CD4-positive, alpha-beta T cell treated with Interleukin-17A for 4 hours (primary cell): ENCODE data around the gene DOCK9.
A peak's percentile ranks its signal among the peaks of the same experiment; 100 is the strongest.

Experiments used
- DNase-seq: peaks from one replicate; pipeline ENCODE4 v3.0.0-alpha.2; 2020; ENCODE audit warnings: mixed read lengths

DOCK9 gene

DNA sequence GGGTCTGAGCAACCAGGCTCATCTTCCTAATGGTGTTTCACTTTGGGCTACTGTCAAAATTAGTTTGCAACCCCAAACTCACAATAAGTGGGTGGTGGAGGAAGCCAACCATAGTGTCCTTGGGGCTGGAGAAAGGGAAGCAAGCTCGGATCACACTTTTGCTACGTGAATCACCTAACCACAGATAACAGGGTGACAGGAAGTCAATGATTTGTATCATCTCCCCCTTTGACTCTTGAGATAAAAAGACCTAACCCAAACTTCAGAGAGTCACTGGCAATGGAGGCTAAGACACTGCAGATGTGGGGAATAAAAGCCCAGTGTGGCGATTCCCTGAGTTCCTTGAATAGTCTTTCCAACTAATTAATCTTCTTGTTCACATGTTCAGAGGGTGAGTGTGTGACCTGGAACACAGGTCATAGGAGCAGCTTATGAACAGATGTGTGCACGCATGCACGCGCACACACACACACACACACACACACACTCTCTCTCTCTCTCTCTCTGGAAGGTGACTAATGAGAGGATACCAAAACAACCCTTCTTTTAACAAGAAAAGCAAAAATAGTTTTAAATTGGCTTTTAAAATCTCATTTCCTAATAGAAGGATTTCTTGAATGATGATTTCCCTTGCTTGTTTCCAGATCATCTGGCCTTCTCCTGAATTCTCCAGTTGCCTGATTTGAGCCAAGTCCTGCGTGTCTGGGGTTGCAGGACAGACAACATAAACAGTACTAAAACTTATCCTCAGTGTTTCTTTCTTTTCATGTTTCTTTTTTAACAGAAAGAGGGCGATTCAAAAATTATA, 21.2 kb upstream of the DOCK9 start:
- peak; percentile 65 for DNase-seq

DNA sequence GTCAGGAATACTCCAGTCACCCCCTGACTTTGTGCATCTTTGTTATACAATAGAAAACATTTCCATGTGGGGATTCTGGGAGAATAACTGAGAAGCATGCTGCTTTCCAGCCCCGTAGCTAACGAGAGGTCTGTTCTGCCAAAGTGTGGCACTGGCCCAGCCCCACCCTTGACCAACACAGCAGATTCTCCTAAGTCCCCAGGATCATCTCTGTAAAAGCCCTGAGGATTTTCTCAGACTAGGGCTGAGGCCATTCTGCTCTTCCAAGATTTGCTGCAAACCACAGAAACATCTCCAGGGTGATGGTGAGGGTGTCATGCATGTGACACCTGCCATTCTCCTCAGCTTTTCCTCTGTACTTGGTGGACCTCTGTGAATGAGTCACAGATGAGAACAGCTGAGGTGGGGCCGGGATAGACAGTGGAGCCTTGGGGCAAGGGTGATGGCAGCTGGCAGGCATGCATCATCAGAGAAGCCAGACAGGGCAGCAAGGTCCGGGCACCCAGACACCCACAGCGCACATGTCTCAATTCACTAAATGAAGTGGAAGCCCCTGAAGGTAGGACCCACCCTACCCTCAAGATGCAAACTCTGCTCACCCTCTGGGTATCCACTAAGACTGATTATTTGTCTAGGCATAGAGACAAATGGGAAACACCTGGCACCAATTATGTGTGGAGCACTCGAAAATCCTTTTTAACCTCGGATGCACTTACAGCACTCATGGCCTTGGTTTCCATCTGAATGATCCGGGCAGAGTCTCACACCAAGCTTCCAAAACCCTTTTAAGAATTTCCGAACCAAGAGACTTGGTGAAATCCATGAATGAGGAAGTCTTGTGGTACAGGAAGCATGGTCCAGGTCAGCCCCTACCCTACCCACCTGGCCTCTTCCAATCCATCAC, 20.1 kb upstream of the DOCK9 start:
- DNase-seq, result peak; percentile 54

DNA sequence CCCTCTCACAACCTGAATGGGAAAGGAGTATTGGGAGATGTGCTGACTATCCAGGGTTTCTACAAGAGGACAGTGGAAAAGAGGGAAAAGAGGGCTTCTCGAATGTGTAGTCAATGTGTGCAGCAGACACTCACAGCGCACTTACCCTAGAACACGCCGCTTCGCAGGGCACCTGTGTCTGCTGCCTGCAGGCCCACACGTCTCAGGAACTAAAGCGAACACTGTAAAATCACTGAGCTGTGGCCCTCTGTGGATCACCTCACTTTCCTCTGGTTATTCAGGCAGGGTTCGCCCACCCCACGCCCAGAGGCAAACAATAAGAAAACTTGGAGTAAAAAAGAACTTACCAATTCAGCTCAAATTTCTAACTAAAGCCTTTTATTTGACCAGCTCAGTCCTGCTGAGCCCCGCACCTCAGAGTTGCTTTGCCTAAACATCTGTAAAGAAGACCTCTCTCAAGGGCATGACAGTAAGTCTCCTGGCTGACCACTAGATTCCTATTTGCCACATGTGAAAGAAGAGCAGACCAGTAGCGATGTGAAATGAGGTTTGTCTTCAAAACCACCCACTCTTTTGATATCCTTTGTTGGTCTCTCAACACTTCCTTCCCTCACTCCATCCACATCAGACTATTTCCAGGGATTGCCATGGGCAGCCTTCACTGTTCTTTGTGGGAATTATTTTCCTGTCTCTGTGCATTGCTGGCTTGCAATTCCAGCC, 19.3 kb upstream of the DOCK9 start:
- DNase-seq, result no peak

DNA sequence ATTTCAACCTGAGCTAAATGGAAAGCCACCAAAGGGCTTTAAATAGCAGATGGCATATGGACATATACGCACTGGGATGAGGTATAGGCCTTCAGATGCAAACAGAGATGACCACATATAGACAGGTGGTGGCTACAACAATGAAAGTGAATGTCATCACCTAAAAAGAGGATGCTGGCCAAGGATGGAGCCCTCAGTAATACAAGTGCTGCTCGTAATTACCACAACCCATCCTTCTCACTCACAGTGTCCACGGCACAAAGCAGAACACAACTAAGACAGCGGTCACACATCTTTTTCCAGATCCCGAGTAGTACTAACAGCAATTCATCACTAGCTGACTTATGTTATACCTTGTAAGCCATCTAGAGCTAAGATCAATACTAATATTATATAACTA, 18.2 kb upstream of the DOCK9 start:
- no peak for DNase-seq

DNA sequence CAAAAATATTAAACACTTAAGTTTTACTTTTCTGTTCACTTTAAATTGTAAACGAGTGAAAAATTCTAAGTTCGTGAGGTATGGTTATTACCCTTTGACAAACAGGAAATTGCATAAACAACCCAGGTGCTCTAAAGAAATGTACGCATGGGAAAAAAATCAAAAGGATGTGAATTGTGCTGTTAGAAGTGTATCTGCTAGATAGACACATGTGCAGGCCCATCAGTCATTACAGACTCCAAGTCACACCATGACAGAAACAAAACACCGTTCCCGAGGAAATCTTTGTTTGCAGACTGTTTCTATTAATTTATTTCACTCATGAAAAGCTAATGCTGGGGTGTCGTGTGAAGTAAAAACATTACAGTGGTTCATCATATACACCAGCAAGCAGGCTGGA, 17.0 kb upstream of the DOCK9 start:
- DNase-seq, result peak; percentile 41

DNA sequence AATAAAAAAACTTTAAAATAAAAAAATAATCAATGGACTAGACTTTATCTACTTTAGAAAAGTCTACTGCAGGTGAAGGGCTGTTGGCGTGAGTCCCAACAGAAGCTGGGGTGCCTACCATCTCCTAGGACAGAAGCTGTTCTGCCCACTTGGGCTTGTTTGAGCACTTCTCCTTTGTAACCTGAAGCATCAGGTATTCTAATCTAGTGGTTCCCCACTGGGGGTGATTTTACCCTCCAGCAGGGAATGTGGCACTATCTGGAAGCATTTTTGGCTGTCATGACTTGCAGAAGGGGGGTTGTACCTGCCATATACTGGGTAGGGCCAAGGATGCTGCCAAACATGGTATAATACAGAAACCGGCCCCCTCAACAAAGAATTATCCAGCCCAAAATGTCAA, 16.2 kb upstream of the DOCK9 start:
- DNase-seq, result no peak

DNA sequence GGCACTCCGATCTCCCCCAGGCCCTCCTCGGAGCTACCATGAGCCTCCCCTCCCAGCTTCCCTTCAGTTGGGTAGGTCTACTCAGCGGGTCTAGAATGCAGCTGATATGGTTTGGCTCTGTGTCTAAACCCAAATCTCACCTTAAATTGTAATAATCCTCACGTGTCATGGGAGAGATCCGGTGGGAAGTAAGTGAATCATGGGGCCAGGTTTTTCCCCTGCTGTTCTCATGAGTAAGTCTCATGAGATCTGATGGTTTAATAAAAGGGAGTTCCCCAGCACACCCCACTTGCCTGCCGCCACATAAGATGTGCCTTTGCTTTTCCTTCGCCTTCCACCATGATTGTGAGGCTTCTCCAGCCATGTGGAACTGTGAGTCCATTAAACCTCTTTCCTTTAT, 14.5 kb upstream of the DOCK9 start:
- no peak for DNase-seq

DNA sequence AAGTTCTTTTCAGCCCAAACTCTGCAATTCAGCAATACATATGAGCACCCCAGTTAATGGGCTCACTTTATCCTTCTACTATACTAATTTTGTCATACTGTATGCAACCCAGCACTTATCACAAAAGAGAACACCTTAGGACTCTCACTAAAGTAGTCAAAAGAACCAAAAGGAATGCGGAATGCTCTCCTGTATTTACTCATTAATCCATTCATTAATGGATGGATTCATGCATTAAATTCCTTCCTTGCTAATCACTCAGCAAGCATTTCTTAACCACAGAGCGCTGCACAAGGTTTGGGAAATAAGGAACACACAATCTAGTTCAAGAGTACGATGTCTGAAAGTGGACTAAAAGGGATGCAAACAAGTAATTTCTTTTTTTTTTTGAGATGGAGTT, 12.8 kb upstream of the DOCK9 start:
- DNase-seq, result no peak

DNA sequence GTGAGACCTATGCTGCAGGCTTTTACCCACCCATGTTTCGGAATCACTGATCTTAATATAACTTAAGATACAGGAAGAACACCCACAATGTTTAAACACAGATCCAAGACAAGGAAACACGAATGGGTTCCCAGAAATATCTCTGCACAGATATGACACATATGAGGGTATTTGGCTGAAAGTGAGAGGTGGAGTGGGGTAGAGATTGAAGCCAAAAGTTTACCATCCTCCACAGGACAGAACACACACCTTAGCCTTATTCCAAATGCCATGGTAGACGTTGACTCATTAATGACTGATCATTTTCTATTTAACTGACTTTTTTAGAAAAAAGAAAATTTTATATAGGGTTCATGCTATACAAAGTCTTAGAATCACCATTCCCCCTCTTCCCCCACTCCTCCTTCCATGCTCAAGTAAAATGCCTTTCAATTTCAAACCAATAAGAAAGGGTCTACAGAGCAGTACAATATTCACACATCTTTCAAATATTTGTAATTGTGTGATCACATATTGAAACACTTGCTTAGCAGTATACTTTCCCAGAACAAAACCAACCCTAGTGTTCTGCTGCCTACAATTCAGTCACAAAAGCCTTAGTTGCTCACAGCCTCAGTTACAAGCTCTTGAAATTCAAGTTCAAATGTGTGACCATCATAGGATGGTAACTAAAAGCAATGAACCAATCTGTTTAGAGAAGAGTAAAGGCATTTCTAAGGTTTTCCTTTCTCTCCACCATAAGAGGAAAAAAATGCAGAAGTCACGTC, 11.8 kb upstream of the DOCK9 start:
- no peak for DNase-seq

DNA sequence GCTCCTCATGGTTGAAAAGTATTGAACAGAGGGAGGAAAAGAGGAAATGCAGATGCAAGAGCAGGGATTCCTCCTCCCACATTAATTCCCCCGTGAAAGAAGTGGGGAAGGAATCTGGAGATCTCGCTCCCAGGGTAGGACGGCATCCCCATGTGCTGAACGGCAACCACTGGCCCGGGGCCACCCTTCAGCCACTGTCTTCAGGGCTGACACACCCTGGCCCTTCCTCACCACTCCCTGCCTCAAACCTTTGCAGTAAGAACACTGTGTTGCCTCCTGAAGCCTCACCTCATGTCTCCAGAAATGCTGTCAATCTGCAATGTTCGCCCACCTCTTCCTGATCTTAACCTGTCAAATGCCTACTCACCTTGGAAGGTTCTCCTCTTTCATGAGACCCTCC, 10.9 kb upstream of the DOCK9 start:
- DNase-seq, result no peak

DNA sequence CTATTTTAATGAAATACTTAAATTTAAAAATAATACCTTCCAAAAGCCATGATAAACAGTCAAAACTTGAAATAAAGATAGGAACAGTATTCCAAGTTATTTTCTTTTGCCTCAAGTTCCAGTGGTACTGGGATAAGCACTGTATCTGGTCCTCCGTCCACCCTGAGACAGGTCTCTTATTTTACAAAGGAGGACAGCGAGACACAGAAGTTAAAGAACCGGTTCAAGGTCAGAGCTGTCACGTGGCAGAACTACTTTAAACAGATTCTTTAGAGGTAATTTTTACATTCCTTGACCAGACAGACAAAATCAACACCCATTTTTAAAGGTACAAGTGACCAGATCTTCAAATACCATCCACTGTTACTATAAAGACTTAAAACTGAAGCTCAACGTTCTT, 10.4 kb upstream of the DOCK9 start:
- DNase-seq, result no peak

DNA sequence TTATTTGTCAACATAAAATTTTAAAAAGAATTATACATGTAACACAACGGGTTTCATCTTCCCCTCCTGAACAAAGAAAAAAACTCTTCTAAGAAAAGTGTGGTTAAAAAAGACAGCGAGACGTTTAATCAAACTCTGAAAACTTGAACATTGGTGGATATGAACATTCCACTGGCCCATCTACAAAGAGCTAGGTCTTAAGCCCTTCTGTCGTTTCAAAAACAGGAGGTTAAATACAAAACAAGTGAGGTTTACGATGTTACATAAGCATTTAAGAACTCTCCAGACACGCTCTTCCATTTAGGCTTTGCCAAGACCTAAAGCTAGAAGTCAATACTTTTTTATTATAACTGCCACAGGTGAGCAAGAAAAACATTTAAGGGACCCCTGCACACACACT, 9.4 kb upstream of the DOCK9 start:
- no peak for DNase-seq

DNA sequence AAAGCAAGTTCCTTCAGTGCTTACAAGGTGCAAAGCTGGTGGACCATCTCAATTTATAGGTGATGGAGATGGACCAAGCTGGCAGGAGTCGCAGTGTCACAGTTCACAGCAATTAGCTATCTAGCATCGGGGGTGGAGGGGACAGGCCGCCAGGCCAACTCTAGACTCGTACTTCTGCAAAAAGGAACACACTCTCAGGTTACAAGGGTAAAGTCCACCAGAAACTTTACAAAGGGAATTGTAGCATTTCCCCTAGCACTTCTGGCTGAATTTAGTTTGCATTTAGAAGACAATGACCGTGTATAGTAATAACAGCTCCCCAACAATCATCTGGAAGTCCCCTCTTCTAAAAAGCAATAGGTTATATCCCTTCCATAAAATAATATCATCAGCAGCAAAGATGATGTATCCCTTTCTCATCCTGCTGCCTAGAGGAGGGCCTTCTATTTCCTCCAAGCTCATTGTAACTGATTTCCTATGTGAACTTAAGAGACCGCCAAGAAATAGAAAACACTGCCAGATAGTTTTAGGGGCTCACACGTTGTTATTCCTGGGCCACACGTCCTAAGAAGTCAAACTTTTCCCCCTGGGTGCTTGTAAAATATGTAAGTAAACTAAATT, 8.5 kb upstream of the DOCK9 start:
- no peak for DNase-seq

DNA sequence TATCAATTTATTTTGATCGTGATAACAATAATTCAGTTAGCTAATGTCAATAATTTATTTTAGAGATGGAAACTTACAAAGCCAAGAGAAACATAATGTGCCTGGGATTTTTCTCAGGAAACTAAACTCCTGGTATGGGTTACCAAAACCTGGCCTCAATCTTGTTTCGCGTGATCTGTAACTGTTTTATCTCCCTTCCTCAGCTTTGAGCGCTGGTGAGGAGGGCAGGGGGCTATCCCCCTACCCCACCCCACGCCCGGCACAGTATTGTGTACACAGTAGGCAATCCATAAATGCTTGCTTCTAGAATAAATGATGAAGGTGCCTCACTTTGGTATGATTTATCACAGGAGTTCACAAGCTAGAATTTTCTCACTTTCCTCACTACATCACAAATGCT, 7.7 kb upstream of the DOCK9 start:
- no peak for DNase-seq

DNA sequence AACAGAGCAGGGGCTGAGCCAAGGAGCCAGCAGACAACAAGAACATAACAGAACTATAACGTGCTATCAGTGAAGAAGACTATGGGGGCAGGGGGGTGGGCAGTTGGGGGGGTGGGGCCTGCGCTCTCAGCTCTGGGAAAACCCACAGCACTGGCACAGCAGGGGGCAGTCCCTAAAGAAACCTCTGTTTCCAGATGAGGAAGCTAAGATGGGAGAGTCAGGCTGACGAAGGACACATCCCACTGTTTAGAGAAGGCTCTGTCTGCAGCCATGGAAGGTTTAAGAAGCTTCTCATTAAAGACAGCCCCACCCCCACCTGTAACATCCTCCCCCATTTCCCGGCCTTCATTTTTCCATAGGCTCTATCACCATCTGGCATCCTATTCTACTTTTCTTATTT, 7.1 kb upstream of the DOCK9 start:
- no peak for DNase-seq

DNA sequence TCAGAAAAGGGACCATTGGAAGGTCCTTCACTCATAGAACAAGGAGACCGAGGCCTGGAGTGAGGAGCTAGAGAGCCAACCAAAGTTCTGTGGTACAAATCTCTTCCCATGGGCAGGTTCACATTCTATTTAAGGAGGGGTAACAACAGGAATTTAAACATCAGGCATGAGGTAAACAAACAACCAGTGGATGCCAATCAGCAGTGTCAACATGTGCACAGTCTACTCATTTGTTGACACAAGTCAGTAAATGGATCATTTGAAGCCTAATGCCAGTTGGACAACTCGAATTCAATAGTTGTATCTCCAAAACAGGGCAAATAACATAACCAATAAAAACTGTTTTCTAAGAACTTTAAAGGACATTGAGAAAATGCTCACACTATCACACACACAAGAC, 6.3 kb upstream of the DOCK9 start:
- DNase-seq, result no peak

DNA sequence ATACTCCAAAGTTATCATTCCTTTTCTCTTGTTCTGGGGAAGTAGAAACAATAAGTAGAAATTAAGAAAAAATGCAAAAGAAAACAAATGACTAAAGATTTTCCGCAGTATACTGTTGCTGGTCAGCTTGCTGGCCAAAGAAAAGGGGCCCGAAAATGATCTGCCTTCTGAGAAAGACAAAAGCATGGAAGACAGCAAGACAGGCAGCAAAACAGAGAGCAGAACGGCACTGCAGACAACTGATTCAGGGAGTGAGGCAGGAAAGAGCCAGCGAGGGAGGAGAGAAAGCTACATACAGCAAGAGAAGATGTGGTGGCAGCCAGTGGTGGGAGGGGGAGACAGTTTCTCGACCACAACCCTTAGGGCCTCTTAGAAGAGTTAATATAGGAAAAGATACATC, 5.3 kb upstream of the DOCK9 start:
- peak; percentile 25 for DNase-seq

DNA sequence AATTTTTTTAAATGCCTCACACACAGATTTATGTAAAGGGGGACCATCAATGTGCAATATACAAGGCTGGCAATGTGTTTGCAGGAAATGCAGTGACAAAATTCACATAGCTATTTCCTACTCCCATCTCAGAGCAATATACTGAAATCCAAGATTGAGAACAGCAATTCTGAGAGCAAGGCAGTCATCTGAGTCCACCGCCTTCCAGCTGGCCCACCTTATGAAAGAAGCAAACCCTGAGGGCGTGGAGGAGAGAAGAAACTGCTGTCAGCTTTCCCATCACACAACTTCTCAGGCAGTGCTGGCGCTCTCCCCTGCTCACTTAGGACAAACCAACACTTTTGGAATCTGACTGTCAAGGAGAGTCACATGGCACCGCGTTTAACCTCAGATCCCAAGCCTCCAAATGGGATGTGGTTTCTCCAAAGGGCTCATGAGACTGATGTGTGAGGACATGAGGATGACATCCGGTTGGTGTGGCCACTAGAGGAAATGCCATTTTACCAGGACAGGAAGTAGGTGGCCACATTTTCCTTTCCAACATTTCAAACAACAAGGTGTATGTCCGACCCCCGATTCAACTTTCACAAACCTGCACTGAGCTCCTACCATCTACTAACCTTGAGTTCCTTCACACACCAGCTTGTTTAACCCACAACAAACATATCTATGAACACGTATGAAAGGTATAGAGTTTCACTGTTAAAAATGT, 3.7 kb upstream of the DOCK9 start:
- DNase-seq, result no peak

DNA sequence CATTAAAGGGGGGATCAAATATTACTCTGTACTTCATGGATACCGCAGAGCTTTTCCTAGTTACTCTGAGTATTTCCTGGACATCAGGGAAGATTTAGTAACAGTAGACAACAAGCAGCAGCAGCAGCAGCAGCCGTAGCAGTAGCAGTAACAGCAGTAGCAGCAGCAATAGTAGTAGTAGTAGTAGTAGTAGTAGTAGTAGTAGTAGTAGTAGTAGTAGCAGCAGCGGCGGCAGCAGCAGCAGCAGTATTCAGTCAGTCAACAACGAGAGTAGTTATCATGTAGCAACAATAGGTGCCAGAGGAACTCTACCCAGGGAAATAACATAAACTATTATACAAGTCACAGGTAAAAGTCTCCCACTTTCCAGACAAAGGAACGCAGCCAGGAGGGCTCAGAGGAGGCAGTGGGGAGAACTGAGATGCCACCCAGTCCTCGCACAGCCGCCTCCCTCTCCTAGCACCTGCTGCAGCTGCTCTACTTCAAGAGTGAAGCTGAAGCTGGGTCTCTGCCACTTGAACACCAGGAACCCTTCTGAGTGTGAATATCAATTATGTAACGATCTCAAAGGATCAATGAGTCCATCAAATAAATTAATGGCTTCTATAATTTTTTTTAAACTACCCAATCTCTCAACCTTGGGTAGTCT, 1.3 kb upstream of the DOCK9 start:
- DNase-seq, result no peak

DNA sequence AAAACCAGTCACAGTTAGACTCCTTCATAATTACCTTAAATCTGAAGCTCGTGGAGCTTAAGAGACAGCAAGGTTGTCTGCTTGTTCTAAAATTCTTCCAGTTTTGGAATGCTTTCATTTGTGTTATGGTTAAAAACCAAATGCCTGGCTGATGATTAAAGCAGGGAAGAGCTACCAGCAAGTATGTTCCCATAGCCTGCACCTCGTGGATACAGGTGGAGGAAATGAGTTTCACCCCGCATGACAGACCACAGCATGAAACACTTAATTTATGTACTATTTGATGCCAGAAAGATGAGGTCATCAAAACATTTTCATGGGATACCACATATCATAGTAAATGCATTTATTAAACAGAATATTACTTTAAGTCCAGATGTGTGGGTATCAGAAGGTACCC, 416 bp upstream of the DOCK9 start:
- no peak for DNase-seq

DNA sequence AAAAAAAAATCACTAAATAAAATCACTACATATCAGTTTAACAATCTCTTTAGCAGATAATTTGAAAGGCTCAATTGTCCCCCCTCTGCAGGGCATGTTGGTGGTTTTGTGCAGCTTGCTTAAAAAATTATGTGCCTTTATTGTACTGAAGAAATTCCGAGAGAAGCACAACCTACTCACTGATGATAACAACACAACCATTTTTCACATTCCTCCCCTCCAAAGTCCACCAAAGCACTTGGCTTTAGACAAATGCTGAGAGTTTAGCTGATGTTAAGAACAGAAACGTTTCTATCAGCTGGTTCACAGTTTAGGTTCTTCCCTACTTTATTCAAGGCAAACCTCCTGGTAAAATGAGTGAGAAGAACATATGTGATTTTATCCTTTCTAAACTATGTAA, 923 bp downstream of the DOCK9 start:
- no peak for DNase-seq
